ENCODE results near the gene YIF1B.

The YIF1B gene

GRCh38 chr19:38359242-38360021, 43.7 kb upstream of the YIF1B start:
- H3K27ac ChIP-seq, result no peak overlapping the region
- TF ChIP-seq CTCF (conservative IDR thresholded peaks at IDR 0.05), result no peak

- no peak for TF ChIP-seq CTCF (conservative IDR thresholded peaks at IDR 0.05)
- H3K27ac ChIP-seq, result no peak overlapping the region
Observed at GRCh38 chr19:38358071-38358470, 42.3 kb upstream of the YIF1B start.

- TF ChIP-seq CTCF (conservative IDR thresholded peaks at IDR 0.05), result no peak
- no peak overlapping the region for H3K27ac ChIP-seq
Observed at GRCh38 chr19:38355728-38356725, 40.3 kb upstream of the YIF1B start.

- TF ChIP-seq CTCF (conservative IDR thresholded peaks at IDR 0.05), result no peak
- no peak overlapping the region for H3K27ac ChIP-seq
Observed at GRCh38 chr19:38352611-38353010, 36.9 kb upstream of the YIF1B start.

GRCh38 chr19:38351865-38352395, 36.2 kb upstream of the YIF1B start:
- H3K27ac ChIP-seq, result no peak overlapping the region
- no peak for TF ChIP-seq CTCF (conservative IDR thresholded peaks at IDR 0.05)

- no peak overlapping the region for H3K27ac ChIP-seq
Observed at GRCh38 chr19:38350883-38351282, 35.1 kb upstream of the YIF1B start.

More at GRCh38 chr19:38350883-38351282, 35.1 kb upstream of the YIF1B start:
- no peak for TF ChIP-seq CTCF (conservative IDR thresholded peaks at IDR 0.05)

All from VCaP (cell line).